Bronchial epithelial cell (primary cell): ENCODE data around the gene RNF220. TPM values are rescaled to one million over a fixed set of nuclear protein-coding genes. Genes with fewer than 3 reads are reported as not detected.

ENCODE experiments used
- DNase-seq: peaks from one replicate; pipeline ENCODE4 v3.0.0-alpha.2; 2010; ENCODE audit warnings: low read depth
- FAIRE-seq: peaks from 2 replicates; lab custom pipeline; 2011; peaks lifted over from hg19 to GRCh38; lab: Jason Lieb, UNC
- H3K27me3 ChIP-seq: 2 replicates; pipeline ENCODE4 v1.5.1; 2011; ENCODE audit warnings: low read length; ENCODE audit not compliant: control insufficient read depth, insufficient read depth
- H3K36me3 ChIP-seq: 2 replicates; pipeline ENCODE4 v1.5.1; 2011; ENCODE audit warnings: low read length; ENCODE audit not compliant: control insufficient read depth, insufficient read depth
- H3K4me3 ChIP-seq: 2 replicates; pipeline ENCODE4 v1.5.1; 2011; ENCODE audit warnings: mild to moderate bottlenecking, low read depth, low read length, control low read depth
- CTCF ChIP-seq: IDR thresholded peaks from 2 replicates; pipeline ENCODE4 v1.5.1; 2011; ENCODE audit warnings: mild to moderate bottlenecking, moderate library complexity, low read length, control low read depth, inconsistent platforms; ENCODE audit not compliant: insufficient read depth, severe bottlenecking
- total RNA-seq: library from RNA; depleted of rRNA; stranded (reverse); fragments of >200 nt; gene quantifications from 2 replicates; pipeline ENCODE4 v1.2.1, GENCODE V29; 2014

The RNF220 gene
- total RNA-seq, 1 donor from 2014 or later, result 94.5 TPM

GRCh38 chr1:44472620-44473525 is 67.8 kb downstream of the RNF220 start:
- H3K27me3 ChIP-seq, result peaks cover 2% of the 10 kb centered on the region
- DNase-seq (no peak), FAIRE-seq (no peak)

GRCh38 chr1:44476891-44477290 is 71.8 kb downstream of the RNF220 start:
- DNase-seq (no peak), FAIRE-seq (no peak)
- no peak for TF ChIP-seq CTCF
- Histone ChIP-seq H3K4me3 (no peak overlapping the region), H3K27me3 (peaks cover 3% of the 10 kb centered on the region), H3K36me3 (no peaks in the 10 kb centered on the region)

More at GRCh38 chr1:44472620-44473525, 67.8 kb downstream of the RNF220 start:
- Histone ChIP-seq H3K4me3 (no peak overlapping the region), H3K36me3 (no peaks in the 10 kb centered on the region)
- no peak for TF ChIP-seq CTCF

- Histone ChIP-seq H3K36me3 (no peaks in the 10 kb centered on the region), H3K4me3 (no peak overlapping the region), H3K27me3 (peaks cover 2% of the 10 kb centered on the region)
- DNase-seq, result no peak
- no peak for TF ChIP-seq CTCF
- no peak for FAIRE-seq
These were observed 76.6 kb downstream of the RNF220 start for GRCh38 chr1:44481701-44482100.

- DNase-seq, result peak; percentile 13
- peaks cover 2% of the 10 kb centered on the region for H3K27me3 ChIP-seq
- H3K4me3 ChIP-seq, result no peak overlapping the region
- H3K36me3 ChIP-seq, result no peaks in the 10 kb centered on the region
- no peak for TF ChIP-seq CTCF
- FAIRE-seq, result no peak
These were observed 78.2 kb downstream of the RNF220 start for GRCh38 chr1:44483089-44483874.

GRCh38 chr1:44484155-44484688 is 79.2 kb downstream of the RNF220 start:
- Histone ChIP-seq H3K36me3 (no peaks in the 10 kb centered on the region), H3K27me3 (peaks cover 2% of the 10 kb centered on the region), H3K4me3 (no peak overlapping the region)
- no peak for FAIRE-seq
- peak; percentile 11 for DNase-seq
- no peak for TF ChIP-seq CTCF
